Muscle of back (tissue), 11 donors: ENCODE data around the gene SNIP1. TPM values are rescaled to one million over a fixed set of nuclear protein-coding genes. Genes with fewer than 3 reads are reported as not detected.
A peak's percentile ranks its signal among the peaks of the same experiment; 100 is the strongest.
"Not testable (repeated sequence)": the region's sequence is repeated elsewhere in the genome, so short reads cannot be mapped to it uniquely, and the experiment has no call there.

Experiments used
- DNase-seq, 3 donors: peaks; one replicate each; pipeline versions ENCODE4 v3.0.0 to v3.0.0-alpha.2; 2013
- polyA plus RNA-seq, 10 donors: library from polyadenylated mRNA; unstranded; fragments of 120-200 nt; gene quantifications; one replicate each; pipeline ENCODE4 v1.2.1, GENCODE V29; 2013; ENCODE audit not compliant: insufficient read length in 10 of 10

The SNIP1 gene
- polyA plus RNA-seq, 10 donors = 6.9 to 9.6 (median 8.4) TPM

- peak; percentile 82 to 95 (median 93) for DNase-seq
Measured at GRCh38 chr1:37514350-37515184, 39.5 kb downstream of the SNIP1 start, which contains the start of gene MEAF6. Gene MEAF6, minus strand, starts transcription at chr1:37514766. Its CDS starts 20 bp downstream, at chr1:37514746.

- DNase-seq = peak in 2 of 3 donors; percentile 16 to 43
Measured at GRCh38 chr1:37513795-37514349, 40.2 kb downstream of the SNIP1 start.

DNA sequence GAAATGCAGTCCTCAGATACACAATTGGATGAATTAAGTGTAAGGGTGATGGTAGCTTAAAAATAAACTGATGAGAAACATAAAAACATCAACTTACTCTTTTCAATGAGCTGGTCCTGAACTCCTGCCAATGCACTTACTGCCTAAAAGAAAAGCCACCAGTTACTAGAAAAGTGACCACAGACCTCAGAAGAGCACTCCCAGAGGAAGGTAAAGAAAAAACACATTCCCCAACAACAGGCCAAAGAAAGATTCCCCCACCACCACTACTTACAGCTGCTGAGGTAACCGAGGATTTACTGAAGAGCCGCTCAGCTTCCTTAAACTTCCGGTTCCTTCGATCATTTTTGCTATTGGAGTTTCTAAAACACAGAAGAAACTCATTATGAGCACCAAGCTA lies 44.9 kb downstream of the SNIP1 start:
- DNase-seq = no peak

DNA sequence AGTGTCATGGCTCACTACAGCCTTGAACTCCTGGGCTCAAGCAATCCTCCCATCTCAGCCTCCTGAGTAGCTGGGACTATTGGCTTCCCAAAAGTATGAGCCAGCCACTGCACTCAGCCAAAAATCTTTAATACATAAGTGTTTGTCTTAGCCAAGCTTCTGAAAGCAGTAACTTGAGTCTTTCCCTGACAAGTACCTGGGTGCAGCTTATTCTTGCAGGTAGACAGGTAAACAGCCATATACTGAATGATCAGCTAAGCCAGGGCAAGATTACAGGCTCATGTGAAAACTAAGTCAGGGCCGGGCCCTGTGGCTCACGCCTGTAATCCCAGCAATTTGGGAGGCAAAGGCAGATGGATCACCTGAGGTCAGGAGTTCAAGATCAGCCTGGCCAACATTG lies 47.4 kb downstream of the SNIP1 start:
- DNase-seq = no peak

GRCh38 chr1:37502791-37503190 lies 51.3 kb downstream of the SNIP1 start:
- DNase-seq = not testable (repeated sequence)

DNA sequence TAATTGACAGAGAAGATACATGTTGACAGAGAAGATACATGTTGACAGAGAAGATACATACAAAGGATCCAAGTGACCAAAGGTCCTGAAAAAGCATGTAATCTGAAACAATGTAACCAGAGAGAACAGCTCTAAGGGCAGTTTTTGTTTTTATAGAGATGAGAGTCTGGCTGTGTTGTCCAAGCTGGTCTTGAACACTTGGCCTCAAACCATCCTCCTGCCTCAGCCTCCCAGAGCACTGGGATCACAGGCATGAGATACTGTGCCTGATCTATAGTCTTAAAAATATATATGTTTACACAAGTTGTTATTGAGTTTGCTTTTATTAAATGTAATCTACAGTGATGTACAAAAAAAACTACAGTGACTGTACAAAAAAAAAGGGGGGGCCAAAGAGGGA lies 52.0 kb downstream of the SNIP1 start:
- DNase-seq = no peak

DNA sequence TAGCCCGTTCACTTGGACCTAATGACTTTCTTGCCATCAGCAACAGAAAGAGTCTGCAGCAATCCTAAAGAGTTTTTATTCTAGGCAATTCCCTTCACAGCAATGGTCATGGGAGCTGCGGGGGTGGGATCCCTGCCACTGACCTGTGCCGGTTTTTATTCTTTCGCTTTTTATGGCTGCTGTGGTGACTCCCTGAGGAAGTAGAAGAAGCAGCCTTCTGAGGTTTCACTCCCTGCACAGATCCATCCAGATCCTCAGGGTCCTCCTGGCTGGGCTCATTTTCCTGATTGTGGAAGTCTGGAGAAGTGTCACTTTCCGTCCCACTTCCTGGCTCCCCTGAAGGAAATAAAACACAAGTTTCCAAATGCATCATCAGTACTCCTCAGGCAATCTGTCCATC lies 52.4 kb downstream of the SNIP1 start:
- DNase-seq = no peak

DNA sequence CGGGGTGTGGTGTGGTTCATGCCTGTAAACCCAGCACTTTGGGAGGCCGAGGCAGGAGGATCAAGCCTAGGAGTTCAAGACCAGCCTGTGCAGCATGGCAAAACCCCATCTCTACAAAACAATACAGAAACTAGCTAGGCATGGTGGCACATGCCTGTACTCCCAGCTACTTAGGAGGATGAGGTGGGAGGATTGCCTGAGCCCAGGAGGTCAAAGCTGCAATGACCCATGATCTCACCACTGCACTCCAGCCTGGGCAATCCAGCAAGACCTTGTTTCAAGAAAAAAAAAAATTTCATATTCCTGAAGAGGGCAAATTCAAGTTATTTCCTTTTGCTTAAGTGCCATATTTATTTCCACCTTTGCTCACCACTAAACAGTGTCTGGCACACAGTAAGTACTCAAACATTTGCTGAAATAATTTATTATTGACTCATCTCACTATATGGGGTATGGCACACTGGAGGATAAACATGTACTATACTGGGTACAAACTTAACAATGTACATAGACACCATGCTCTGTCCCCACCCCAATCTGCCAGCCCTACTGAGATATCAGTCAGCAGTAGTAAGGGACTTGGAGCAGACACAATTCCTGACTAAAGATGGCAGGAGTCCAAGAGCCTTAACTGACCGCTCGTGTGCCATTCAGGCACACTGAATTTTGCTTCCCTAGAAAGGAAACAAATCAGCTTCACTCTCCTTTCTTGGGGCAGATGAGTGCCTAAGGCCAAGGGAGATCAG lies 55.0 kb downstream of the SNIP1 start:
- DNase-seq = no peak

GRCh38 chr1:37497832-37498231 lies 56.3 kb downstream of the SNIP1 start:
- DNase-seq = no peak

DNA sequence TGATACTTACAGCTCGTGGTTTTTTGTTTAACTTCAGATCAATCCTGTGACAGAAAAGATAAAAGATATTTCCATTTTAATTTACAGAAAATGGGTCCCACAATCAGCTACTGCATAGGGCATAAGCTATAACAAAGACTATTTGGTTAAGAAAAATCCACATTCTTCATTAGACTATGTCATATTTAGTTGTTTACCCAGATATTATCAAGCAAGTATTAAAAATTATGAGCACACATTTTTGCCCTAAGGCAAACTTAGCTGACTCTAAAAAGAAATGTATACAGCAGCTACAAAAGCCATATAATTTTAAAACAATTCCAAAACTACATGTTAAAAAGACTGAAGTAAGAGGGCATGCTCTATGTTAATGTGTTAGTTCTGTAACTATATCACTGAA lies 58.2 kb downstream of the SNIP1 start:
- DNase-seq = no peak

GRCh38 chr1:37493336-37494098 lies 60.6 kb downstream of the SNIP1 start:
- DNase-seq = no peak

DNA sequence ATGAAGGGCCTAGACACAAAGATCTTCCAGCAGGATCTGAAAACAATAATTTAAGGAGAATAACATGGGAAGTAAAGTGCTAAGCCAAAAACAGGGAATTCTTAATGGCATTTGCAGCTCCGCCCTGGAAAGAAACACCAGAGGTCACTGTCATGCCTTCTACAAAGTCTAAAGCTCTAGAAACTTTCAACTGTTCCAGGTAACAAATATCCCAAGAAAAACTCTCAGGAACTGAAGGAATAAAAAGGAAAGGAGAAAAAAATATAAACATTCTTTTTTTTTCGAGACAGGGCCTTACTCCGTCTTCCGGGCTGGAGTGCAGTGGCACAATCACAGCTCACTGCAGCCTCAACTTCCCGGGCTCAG lies 66.5 kb downstream of the SNIP1 start:
- no peak for DNase-seq

DNA sequence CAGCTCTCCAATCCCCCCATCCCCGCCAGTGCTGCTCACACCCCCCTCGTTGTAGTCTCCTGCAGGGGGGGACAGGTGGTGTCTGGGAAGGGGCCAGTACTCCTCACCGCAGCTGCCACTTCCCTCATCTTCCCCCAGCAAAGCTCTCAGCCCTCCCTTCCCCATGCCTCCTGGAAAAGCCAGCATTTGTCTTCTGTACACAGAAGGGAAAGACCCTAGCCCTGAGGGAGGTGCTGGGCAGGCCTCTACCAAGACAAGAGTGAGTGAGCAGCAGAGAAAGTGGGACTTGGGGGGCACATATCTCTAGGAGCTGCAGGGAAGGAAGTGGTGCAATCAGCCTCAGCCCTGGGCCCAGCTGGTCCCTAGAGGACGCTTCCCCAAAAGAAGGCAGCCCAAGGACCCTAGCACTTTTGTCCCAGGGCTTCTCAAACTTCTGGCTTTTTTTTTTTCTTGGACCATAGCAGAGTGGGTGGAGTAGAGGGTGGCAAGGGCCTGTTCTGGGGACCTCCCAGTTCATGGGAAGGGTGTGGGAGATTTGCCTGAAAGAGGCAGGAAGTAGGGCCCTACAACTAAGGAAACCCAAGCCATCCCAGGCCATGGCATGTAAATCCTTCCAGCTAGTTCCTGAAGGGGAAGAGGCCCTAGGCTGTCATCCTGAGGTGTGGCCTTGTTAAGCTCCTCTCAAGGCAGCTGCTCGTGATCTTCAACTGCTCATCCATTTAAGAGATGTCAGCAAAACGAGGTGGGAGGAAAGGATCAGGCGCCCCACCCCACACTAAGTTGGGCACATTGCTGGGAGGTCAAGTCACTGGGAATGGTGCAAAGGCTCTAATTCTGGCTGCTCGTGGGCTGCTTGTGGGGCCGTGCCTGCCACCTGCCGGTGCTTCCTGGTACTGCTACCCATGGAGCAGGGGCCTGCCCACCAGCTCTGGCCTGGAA lies 67.1 kb downstream of the SNIP1 start:
- peak; percentile 51 to 83 (median 70) for DNase-seq

DNA sequence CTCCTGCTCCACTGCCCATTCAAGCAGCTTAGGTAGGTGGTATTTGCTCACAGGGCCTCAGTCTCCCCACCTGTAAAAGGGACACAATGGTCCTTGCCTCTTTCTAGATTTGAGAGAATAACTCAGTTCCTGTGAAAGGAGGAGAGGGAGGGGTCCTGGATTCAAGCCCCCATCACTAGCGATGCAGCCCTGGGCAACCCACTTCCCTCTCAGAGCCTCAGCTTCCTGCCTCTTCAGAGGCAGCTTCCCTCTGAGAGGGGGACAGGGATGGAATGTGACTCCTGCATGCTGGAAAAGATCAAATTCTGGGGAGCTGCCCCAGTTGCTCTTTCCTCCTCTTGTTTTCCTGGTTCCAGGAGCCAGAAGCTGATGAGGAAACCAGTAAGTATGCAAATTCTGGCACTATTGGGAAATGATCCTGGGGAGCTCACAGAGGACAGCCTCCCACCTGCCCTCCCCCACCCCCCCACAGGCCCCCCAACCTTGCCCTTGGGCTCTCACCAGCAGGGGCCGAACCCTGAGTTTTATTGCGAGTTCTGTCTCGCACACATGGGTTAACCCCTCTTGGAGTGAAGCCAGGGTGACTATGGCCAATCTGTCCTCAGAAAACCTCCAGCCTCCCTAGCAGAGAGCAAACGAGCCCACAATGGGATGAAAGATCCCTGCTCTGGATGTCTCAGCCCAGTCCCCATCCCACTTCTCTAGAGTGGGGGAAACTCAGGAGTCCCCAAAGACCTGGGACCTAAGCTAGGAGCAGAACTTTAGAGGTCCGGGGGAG lies 68.0 kb downstream of the SNIP1 start:
- DNase-seq = no peak

Other genes with a start within 250 kb of the SNIP1 start
- gene ZC3H12A, start 79.7 kb downstream of the SNIP1 start, polyA plus RNA-seq = 1 to 10 TPM in 8 of 10 donors, under 1 TPM in 2; 0.35 to 2.3 (median 1.2) TPM
- 10 to 100 TPM; 38.4 to 52.0 (median 45.8) TPM for gene MEAF6, start 39.5 kb downstream of the SNIP1 start, polyA plus RNA-seq
- 10 to 100 TPM in 6 of 10 donors, 1 to 10 TPM in 4; 5.5 to 16.1 (median 10.6) TPM for gene DNALI1, start 2.6 kb upstream of the SNIP1 start, polyA plus RNA-seq
- gene GNL2, start 41.6 kb upstream of the SNIP1 start, polyA plus RNA-seq = 10 to 100 TPM; 45.9 to 60.8 (median 52.1) TPM
- gene RSPO1, start 80.6 kb upstream of the SNIP1 start, polyA plus RNA-seq = 1 to 10 TPM in 2 of 10 donors, under 1 TPM in 3, not detected in 5; 0.09 to 2.8 (median 0.16) TPM
- gene CDCA8, start 138.2 kb upstream of the SNIP1 start, polyA plus RNA-seq = 10 to 100 TPM in 5 of 10 donors, 1 to 10 TPM in 5; 5.7 to 15.7 (median 9.7) TPM
- under 1 TPM in 5 of 10 donors, not detected in 5; 0.04 to 0.26 (median 0.18) TPM for gene EPHA10, start 210.8 kb upstream of the SNIP1 start, polyA plus RNA-seq
- gene MANEAL, start 239.6 kb upstream of the SNIP1 start, polyA plus RNA-seq = 1 to 10 TPM; 2.0 to 5.1 (median 3.0) TPM